Right ventricle myocardium inferior (tissue), 1 donor: Measurements from ENCODE around the gene BFSP1. TPM values are rescaled to one million over a fixed set of nuclear protein-coding genes. Genes with fewer than 3 reads are reported as not detected.

Source experiments
- ATAC-seq: fragments of 200-7000 bp; cut with Tn5 transposase; one replicate; pipeline ENCODE4 v1.9.1; 2020; ENCODE audit warnings: mild to moderate bottlenecking, moderate library complexity
- DNase-seq: peaks from one replicate; pipeline ENCODE4 v3.0.0; 2021; ENCODE audit errors: missing footprints
- intact Hi-C: fragments of 100-400 bp; cut with DNase I; formaldehyde crosslinking; loops from one replicate; pipeline ENCODE4 v1.11.0; 2022
- total RNA-seq: library from RNA; stranded (reverse); fragmentation: NEBNext Ultra II Directional; extraction: Animal tissue kit (Norgen Biotek cat#: 25700); gene quantifications from one replicate; pipeline ENCODE4 v1.2.1, GENCODE V29; 2021
- donor health status: DM: no; HTN: yes; CAD: no; lungs with severe emphysema.

Gene BFSP1
- total RNA-seq, 1 donor from 2014 or later = 0.57 TPM

- intact Hi-C loops = no loop called here
- ATAC-seq (no peak), DNase-seq (no peak)
These were observed 77.6 kb downstream of the BFSP1 start for GRCh38 chr20:17453592-17453991.

GRCh38 chr20:17452441-17452840, 78.7 kb downstream of the BFSP1 start:
- intact Hi-C loops = no loop called here
- DNase-seq (no peak), ATAC-seq (no peak)

- no peak for DNase-seq
- intact Hi-C loops = no loop called here
- ATAC-seq = no peak
These were observed 82.1 kb downstream of the BFSP1 start for GRCh38 chr20:17449031-17449430.

GRCh38 chr20:17448071-17448470, 83.1 kb downstream of the BFSP1 start:
- intact Hi-C loops = no loop called here
- ATAC-seq = no peak

GRCh38 chr20:17446171-17446570, 85.0 kb downstream of the BFSP1 start:
- intact Hi-C loops = no loop called here
- ATAC-seq (no peak), DNase-seq (no peak)

More at GRCh38 chr20:17448071-17448470, 83.1 kb downstream of the BFSP1 start:
- DNase-seq = no peak

- intact Hi-C loops = no loop called here
- DNase-seq (no peak), ATAC-seq (no peak)
These were observed 85.6 kb downstream of the BFSP1 start for GRCh38 chr20:17445543-17445942.

GRCh38 chr20:17444091-17444490, 87.1 kb downstream of the BFSP1 start:
- intact Hi-C loops = no loop called here
- ATAC-seq (no peak), DNase-seq (no peak)

Other genes with a start within 250 kb of the BFSP1 start
- 865 TPM for gene DSTN, start 38.7 kb upstream of the BFSP1 start, total RNA-seq
- gene RRBP1, start 150.9 kb upstream of the BFSP1 start, total RNA-seq = 38.5 TPM
- gene BANF2, start 168.6 kb upstream of the BFSP1 start, total RNA-seq = not detected